Astrocyte of the spinal cord (primary cell): Measurements from ENCODE around the gene PRADC1.

ENCODE experiments used
- DNase-seq: peaks from one replicate; pipeline ENCODE4 v3.0.0; 2011; ENCODE audit warnings: low read depth, low spot score
- H3K4me3 ChIP-seq: 2 replicates; pipeline ENCODE4 v1.5.1; 2011; ENCODE audit warnings: low read depth, mild to moderate bottlenecking, low read length, moderate library complexity
- in situ Hi-C: cut with HindIII; loops from 2 replicates; pipeline ENCODE4 v1.10.0; 2017; ENCODE audit warnings: low sequenced_read_pairs
- TF ChIP-seq, protein P1 (sequence below): IDR thresholded peaks from 2 replicates; pipeline ENCODE4 v1.5.1; 2012; ENCODE audit warnings: low read depth, mild to moderate bottlenecking, low read length, inconsistent platforms

PRADC1 gene

DNA sequence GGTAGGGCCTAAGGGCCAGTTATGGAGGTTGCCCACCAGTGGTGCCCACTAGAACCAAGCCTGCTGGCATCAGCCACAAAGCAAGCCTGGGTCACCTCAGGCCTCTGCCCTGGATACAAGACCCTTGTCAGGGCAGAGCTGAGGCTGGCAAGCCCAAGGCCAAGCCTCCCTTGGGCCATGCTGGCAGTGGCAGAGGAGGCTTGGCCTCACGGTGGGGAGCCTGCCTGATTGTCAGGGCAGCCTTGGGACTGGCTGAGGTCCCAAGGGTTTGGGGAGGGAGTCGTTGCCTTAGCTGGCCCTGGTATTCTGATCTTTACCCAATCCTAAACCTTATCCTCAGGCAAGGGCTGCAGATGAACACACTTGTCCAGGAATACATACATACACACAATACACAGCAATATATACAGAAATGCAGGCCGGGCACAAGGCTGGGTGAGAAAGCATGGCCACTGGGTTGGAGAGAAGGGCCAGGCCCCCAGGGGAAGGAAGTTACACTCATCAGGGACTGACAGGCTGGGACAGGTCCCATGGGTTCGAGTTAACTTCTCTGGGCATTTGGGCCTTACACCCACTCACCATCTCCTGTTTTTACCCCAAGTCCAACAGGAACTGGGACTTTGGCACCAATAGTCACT lies 22.1 kb upstream of the PRADC1 start:
- TF ChIP-seq, protein P1, sequence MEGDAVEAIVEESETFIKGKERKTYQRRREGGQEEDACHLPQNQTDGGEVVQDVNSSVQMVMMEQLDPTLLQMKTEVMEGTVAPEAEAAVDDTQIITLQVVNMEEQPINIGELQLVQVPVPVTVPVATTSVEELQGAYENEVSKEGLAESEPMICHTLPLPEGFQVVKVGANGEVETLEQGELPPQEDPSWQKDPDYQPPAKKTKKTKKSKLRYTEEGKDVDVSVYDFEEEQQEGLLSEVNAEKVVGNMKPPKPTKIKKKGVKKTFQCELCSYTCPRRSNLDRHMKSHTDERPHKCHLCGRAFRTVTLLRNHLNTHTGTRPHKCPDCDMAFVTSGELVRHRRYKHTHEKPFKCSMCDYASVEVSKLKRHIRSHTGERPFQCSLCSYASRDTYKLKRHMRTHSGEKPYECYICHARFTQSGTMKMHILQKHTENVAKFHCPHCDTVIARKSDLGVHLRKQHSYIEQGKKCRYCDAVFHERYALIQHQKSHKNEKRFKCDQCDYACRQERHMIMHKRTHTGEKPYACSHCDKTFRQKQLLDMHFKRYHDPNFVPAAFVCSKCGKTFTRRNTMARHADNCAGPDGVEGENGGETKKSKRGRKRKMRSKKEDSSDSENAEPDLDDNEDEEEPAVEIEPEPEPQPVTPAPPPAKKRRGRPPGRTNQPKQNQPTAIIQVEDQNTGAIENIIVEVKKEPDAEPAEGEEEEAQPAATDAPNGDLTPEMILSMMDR, result no peak
- in situ Hi-C loops, result no loop called here

GRCh38 chr2:73254343-73255006 lies 21.4 kb upstream of the PRADC1 start:
- in situ Hi-C loops, result no loop called here
- H3K4me3 ChIP-seq, result no peak overlapping the region
- no peak for DNase-seq
- TF ChIP-seq, protein P1, result no peak

More for the DNA sequence above, 22.1 kb upstream of the PRADC1 start:
- no peak for DNase-seq
- H3K4me3 ChIP-seq, result no peak overlapping the region

DNA sequence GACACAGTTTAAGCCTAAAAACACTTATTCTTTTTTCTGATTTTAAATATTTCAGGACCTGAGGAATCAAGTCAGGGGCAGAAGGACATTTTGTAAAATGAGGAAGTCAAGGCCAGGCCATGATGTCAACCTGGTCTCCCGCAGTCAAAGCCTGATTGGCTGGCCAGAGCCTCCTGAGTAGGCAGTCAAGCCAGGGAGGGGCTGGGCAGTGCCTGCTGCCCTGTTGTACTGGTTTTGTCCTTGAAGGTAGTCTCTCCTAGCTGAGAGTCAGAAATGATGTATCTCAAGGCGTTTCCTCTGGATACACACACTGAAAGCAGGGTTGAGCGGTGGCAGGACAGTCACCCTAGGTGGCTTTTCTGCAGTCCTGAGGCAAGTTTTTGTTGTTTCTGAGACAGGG lies 20.9 kb upstream of the PRADC1 start:
- DNase-seq, result no peak
- in situ Hi-C loops, result no loop called here
- no peak overlapping the region for H3K4me3 ChIP-seq
- TF ChIP-seq, protein P1, result no peak

GRCh38 chr2:73253400-73253799 lies 20.4 kb upstream of the PRADC1 start:
- TF ChIP-seq, protein P1, result no peak
- H3K4me3 ChIP-seq, result no peak overlapping the region
- in situ Hi-C loops, result no loop called here
- DNase-seq, result no peak

- in situ Hi-C loops, result no loop called here
- no peak for DNase-seq
- no peak overlapping the region for H3K4me3 ChIP-seq
- TF ChIP-seq, protein P1, result no peak
These were observed 19.4 kb upstream of the PRADC1 start for GRCh38 chr2:73252238-73253027.

DNA sequence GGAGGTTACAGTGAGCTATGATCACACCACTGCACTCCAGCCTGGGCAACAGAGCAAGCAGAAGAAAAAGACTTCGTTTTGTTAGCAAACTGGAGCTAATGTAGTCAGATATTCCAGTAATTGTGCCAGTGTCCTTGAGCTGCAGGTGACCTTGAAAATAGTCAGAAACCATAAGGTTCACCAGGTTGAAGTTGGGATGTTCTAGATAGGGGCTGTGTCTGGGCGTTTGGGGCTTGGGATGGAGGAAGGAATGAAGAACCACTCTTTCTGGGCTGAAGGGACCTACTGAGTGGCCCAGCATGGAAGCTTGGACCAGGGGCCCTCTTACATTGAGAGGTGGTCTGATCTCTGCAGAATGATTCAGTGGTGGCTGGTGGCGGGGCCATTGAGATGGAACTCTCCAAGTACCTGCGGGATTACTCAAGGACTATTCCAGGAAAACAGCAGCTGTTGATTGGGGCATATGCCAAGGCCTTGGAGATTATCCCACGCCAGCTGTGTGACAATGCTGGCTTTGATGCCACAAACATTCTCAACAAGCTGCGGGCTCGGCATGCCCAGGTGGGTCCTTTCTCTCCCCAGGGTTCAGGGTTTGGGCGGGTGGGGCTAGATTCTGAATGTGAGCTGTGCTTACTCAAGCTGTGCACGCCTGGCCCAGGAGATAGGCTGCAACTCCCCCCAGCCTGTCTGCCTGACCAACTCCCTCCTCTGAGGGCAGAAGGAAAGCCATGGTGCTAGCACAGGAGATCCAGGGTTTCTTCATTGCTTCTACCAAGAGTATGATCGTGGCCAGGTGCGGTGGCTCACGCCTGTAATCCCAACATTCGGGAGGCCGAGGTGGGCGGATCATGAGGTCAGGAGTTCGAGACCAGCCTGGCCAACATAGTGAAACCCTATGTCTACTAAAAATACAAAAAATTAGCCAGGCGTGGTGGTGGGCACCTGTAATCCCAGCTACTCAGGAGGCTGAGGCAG lies 18.1 kb upstream of the PRADC1 start:
- in situ Hi-C loops, result no loop called here
- TF ChIP-seq, protein P1, result no peak
- H3K4me3 ChIP-seq, result no peak overlapping the region
- no peak for DNase-seq
